Activated gamma-delta T cell (primary cell): ENCODE data around the gene KRT28.
"Not testable (repeated sequence)": the region's sequence is repeated elsewhere in the genome, so short reads cannot be mapped to it uniquely, and the experiment has no call there.

ENCODE experiments used
- DNase-seq: peaks from one replicate; lab custom pipeline; 2025; lab: John Stamatoyannopoulos, UW

Gene KRT28

DNA sequence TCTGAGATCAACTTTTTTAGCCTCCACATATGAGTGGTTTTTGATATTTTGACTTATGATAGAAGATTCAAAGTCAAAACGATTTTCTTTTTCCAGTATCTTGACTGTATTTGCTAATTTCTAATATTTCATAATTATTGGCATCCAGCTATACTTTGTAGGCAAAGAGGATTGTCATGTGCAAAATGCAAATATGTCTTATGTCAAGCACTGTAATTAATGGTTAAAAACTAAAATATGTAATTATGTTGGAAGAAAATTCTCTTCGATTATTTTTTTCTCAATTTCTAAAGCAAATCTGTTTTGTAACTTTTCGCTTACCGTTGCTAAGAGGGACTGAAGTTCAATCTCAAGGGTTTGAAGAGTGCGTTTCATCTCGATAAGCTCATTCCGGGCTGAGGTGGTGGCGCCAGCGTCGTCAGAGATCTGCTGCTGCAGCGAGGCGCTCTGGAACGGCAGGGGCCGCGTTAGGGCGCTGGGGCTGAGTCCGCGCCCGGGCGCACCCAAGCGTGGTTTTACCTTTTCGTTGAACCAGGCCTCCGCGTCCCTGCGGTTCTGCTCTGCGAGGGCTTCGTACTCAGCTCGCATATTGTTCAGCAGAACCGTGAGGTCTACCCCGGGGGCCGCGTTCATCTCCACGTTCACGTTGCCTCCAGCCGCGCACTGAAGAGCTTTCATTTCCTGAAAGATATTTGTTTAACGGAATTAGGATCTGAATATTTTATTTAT lies 20.4 kb downstream of the KRT28 start:
- no peak for DNase-seq

GRCh38 chr17:40778461-40778860 lies 21.3 kb downstream of the KRT28 start:
- DNase-seq: no peak

- no peak for DNase-seq
Measured at GRCh38 chr17:40777971-40778370, 21.8 kb downstream of the KRT28 start.

- no peak for DNase-seq
Measured at GRCh38 chr17:40777459-40777858, 22.3 kb downstream of the KRT28 start.

DNA sequence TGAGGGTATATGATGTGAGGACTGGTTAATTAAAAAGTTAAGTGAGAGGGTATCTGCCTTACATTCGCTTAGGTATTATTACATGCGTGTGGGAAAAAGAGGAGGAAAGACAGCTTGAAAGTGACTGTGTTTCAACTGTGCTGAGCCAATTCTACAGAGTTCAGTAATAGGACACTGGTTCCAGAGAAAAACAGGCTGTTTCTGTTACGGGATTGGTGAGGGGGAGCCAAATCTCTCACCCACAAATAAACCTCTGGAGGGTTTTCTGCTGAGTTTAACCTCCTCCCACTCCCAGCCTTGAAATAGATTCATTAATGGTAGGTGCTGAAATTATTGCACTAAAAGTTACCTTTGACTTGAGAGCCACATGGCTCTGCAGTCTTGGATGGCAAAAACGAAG lies 23.8 kb downstream of the KRT28 start:
- no peak for DNase-seq

DNA sequence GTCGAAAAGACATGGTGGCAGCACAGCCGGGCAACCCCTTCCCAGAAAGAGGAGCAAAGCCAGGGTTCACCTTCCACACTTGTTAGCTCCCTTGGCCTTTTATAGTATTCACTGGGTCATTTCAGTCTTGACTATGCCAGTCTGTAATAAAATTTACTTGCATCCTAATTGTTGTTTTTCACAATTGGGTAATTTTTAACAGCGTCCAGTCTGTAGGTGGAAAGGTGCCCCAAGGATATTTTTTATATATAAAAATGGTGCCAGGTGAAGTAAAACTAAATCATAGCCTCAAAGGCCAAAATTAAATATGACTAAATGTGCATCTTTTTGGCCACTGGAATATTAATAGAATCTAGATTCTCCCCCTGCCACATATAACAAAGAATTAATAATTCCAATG lies 27.7 kb downstream of the KRT28 start, which contains the start of gene KRT26:
Gene KRT26 (minus strand): TSS at position 101 of the 400 bp plus-strand sequence. CDS start 88 bp downstream, at position 13.
- DNase-seq: no peak

DNA sequence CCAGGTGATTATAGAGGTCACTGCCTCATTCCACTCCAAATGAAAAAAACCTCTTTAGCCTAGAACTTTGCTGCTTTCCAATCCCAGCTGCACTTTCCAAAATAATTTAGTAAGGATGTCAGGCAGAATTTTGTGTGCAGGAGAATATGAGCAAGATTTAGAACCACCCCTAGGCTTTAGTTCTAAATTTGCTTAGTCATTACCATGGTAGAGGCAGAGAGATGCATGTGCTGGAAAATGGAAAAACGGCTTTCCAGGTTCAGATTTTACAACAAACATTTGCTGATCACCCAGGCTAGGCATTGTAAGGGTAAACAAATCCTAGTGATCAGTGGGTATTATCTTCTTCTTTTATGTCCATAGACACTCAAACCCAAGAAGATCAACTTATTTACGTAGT lies 34.1 kb downstream of the KRT28 start:
- no peak for DNase-seq

GRCh38 chr17:40763752-40764151 lies 36.0 kb downstream of the KRT28 start:
- no peak for DNase-seq

GRCh38 chr17:40760105-40761016 lies 39.4 kb downstream of the KRT28 start:
- no peak for DNase-seq

GRCh38 chr17:40755231-40755630 lies 44.5 kb downstream of the KRT28 start, which contains the start of gene KRT25:
TSS of gene KRT25 (minus strand) at chr17:40755331. CDS start at chr17:40755271, 60 bp downstream.
- DNase-seq: no peak

DNA sequence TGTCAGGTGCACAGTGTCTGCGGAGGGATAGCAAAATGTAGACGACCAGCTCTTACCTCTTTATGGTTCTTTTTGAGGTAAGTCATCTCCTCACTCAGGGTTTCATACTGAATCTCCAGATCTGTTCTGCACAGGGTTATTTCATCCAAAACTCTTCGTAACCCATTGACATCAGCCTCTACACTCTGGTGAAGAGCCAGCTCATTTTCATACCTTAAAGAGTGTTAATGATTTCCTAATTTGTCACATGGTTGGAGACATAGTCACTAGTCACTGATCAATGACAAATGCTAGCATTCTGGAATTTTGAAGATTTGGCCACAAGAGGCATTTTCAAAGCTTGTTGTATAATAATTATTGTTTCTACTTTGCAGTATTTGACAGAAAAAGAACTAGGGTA lies 46.0 kb downstream of the KRT28 start:
- DNase-seq: no peak

- DNase-seq: no peak
Measured at GRCh38 chr17:40751065-40751464, 48.7 kb downstream of the KRT28 start.

GRCh38 chr17:40750391-40750790 lies 49.4 kb downstream of the KRT28 start:
- DNase-seq: no peak

GRCh38 chr17:40748666-40749065 lies 51.1 kb downstream of the KRT28 start:
- DNase-seq: not testable (repeated sequence)
